Measurements from ENCODE around the gene C1orf185. TPM values are rescaled to one million over a fixed set of nuclear protein-coding genes. Genes with fewer than 3 reads are reported as not detected.

The C1orf185 gene
- total RNA-seq, 4 donors from 2014 or later: not detected

GRCh38 chr1:51070640-51071039, 31.4 kb upstream of the C1orf185 start:
- 60 to 70% methylated on average over 1 of the region's 1 CpG for WGBS, 2 donors

GRCh38 chr1:51071291-51072042, 30.6 kb upstream of the C1orf185 start:
- H3K27ac ChIP-seq: no peak overlapping the region
- no peak for DNase-seq (ENCODE audit: low spot score in 2 of 2)
- TF ChIP-seq POLR2A (IDR thresholded peaks at IDR 0.05) (no peak), EP300 (IDR thresholded peaks at IDR 0.05) (no peak)
- TF ChIP-seq, protein P1, sequence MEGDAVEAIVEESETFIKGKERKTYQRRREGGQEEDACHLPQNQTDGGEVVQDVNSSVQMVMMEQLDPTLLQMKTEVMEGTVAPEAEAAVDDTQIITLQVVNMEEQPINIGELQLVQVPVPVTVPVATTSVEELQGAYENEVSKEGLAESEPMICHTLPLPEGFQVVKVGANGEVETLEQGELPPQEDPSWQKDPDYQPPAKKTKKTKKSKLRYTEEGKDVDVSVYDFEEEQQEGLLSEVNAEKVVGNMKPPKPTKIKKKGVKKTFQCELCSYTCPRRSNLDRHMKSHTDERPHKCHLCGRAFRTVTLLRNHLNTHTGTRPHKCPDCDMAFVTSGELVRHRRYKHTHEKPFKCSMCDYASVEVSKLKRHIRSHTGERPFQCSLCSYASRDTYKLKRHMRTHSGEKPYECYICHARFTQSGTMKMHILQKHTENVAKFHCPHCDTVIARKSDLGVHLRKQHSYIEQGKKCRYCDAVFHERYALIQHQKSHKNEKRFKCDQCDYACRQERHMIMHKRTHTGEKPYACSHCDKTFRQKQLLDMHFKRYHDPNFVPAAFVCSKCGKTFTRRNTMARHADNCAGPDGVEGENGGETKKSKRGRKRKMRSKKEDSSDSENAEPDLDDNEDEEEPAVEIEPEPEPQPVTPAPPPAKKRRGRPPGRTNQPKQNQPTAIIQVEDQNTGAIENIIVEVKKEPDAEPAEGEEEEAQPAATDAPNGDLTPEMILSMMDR (IDR thresholded peaks at IDR 0.05): no peak
- H3K36me3 ChIP-seq: no peaks in the 10 kb centered on the region
- H3K4me3 ChIP-seq: no peak overlapping the region
- 74 to 75% methylated on average over 11 of the region's 11 CpGs for WGBS, 2 donors
- no peaks in the 10 kb centered on the region for H3K27me3 ChIP-seq
- H3K4me1 ChIP-seq: no peaks in the 10 kb centered on the region
- no peaks in the 10 kb centered on the region for H3K9me3 ChIP-seq

More at GRCh38 chr1:51070640-51071039, 31.4 kb upstream of the C1orf185 start:
- H3K4me1 ChIP-seq: no peaks in the 10 kb centered on the region
- no peaks in the 10 kb centered on the region for H3K36me3 ChIP-seq
- DNase-seq (ENCODE audit: low spot score in 2 of 2): no peak
- no peak overlapping the region for H3K27ac ChIP-seq
- no peaks in the 10 kb centered on the region for H3K9me3 ChIP-seq
- no peak for TF ChIP-seq EP300 (IDR thresholded peaks at IDR 0.05)
- TF ChIP-seq, protein P1 (IDR thresholded peaks at IDR 0.05): no peak
- no peak for TF ChIP-seq POLR2A (IDR thresholded peaks at IDR 0.05)
- no peaks in the 10 kb centered on the region for H3K27me3 ChIP-seq
- H3K4me3 ChIP-seq: no peak overlapping the region

GRCh38 chr1:51072043-51072439, 30.0 kb upstream of the C1orf185 start:
- WGBS, 2 donors: 84 to 93% methylated on average over 15 to 16 of the region's 16 CpGs
- TF ChIP-seq, protein P1 (IDR thresholded peaks at IDR 0.05): no peak
- TF ChIP-seq POLR2A (IDR thresholded peaks at IDR 0.05): no peak
- TF ChIP-seq EP300 (IDR thresholded peaks at IDR 0.05): no peak
- Histone ChIP-seq H3K4me3 (no peak overlapping the region), H3K27ac (no peak overlapping the region), H3K27me3 (no peaks in the 10 kb centered on the region), H3K4me1 (no peaks in the 10 kb centered on the region), H3K36me3 (no peaks in the 10 kb centered on the region), H3K9me3 (no peaks in the 10 kb centered on the region)
- DNase-seq (ENCODE audit: low spot score in 2 of 2): no peak

DNA sequence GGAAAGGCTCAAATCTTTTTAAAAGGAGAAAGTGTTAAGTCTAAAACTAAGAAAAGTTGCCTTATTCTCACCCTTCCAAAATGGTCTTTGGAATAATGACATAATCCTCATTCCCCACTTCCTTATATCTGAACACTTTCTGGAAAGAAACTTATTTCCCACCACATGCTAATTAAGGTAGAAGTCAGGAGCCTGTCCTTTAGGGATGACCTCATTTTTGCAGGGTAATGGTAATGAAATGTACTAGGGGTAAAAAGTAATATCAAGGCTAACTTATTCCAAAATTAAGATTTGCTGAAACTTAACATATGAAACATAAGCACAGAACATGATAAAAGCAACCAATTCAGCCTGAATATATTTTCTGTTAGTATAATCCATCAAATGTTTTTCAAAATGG, 29.4 kb upstream of the C1orf185 start:
- Histone ChIP-seq H3K27me3 (no peaks in the 10 kb centered on the region), H3K4me3 (no peak overlapping the region), H3K36me3 (no peaks in the 10 kb centered on the region), H3K9me3 (no peaks in the 10 kb centered on the region), H3K4me1 (no peaks in the 10 kb centered on the region), H3K27ac (no peak overlapping the region)
- no peak for DNase-seq (ENCODE audit: low spot score in 2 of 2)
- TF ChIP-seq, protein P1 (IDR thresholded peaks at IDR 0.05): no peak
- no peak for TF ChIP-seq EP300 (IDR thresholded peaks at IDR 0.05)
- no peak for TF ChIP-seq POLR2A (IDR thresholded peaks at IDR 0.05)

DNA sequence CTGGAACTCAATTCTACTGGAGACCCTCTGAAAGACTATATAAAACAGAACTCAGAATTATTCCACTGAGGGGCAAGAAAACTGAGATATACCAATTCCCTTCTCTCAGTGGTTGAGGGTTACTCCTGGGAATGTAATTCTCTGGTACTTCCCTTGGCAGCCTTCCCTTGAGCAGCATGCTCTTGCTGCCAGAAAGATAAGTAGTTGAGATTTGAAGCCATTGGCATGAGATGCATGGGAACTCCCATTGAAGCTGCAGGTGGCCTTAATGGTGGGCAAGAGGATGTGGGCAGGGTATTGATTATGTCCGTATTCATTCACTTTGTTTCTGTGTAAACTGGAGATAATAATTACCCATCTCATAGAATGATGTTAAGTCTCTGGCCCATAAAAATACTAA, 28.6 kb upstream of the C1orf185 start:
- H3K4me1 ChIP-seq: no peaks in the 10 kb centered on the region
- no peak overlapping the region for H3K27ac ChIP-seq
- H3K9me3 ChIP-seq: no peaks in the 10 kb centered on the region
- H3K4me3 ChIP-seq: no peak overlapping the region
- TF ChIP-seq, protein P1 (IDR thresholded peaks at IDR 0.05): no peak
- TF ChIP-seq POLR2A (IDR thresholded peaks at IDR 0.05) (no peak), EP300 (IDR thresholded peaks at IDR 0.05) (no peak)
- no peaks in the 10 kb centered on the region for H3K27me3 ChIP-seq
- no peak for DNase-seq (ENCODE audit: low spot score in 2 of 2)
- H3K36me3 ChIP-seq: no peaks in the 10 kb centered on the region
- WGBS, 2 donors: 88 to 92% methylated on average over 1 of the region's 1 CpG

Measured in tibial nerve (tissue), 4 donors.